OCI-LY7 (cell line): ENCODE data around the gene PLD4.
"Not testable (repeated sequence)": the region's sequence is repeated elsewhere in the genome, so short reads cannot be mapped to it uniquely, and the experiment has no call there.

Experiments
- EZH2phosphoT487 ChIP-seq: fragments of 200-600 bp; sonication (generic); IDR thresholded peaks from 2 replicates; pipeline ENCODE4 v1.6.1; 2018; ENCODE audit warnings: low read depth, borderline replicate concordance, mild to moderate bottlenecking, mixed run types, antibody characterized with exemption, low read length, moderate library complexity, mixed read lengths
- TF ChIP-seq, protein P1 (sequence below): fragments of 200-600 bp; sonication (generic); conservative IDR thresholded peaks from 2 replicates; pipeline ENCODE4 v1.5.1; 2014; ENCODE audit warnings: mild to moderate bottlenecking, antibody characterized with exemption, low read length, moderate library complexity, mixed read lengths

DNA sequence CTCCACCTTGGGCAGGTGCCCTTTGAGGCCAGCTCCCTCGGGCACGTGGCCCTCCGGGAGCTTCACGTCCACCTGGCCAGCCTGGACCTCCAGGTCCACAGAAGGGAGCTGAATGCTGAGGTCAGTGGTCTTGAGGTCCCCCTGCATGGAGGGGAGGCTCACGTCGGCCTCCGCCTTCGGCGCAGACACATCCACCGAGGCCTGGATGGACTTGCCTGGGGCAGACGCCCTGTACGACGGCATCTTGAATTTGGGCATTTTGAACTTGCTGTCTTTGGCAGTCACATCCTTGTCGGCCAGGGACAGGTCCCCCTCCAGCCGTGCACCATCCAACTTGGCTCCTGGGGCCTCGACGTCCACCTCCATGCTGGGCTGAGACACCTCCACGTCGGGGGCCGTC lies 20.6 kb downstream of the PLD4 start:
- TF ChIP-seq, protein P1, sequence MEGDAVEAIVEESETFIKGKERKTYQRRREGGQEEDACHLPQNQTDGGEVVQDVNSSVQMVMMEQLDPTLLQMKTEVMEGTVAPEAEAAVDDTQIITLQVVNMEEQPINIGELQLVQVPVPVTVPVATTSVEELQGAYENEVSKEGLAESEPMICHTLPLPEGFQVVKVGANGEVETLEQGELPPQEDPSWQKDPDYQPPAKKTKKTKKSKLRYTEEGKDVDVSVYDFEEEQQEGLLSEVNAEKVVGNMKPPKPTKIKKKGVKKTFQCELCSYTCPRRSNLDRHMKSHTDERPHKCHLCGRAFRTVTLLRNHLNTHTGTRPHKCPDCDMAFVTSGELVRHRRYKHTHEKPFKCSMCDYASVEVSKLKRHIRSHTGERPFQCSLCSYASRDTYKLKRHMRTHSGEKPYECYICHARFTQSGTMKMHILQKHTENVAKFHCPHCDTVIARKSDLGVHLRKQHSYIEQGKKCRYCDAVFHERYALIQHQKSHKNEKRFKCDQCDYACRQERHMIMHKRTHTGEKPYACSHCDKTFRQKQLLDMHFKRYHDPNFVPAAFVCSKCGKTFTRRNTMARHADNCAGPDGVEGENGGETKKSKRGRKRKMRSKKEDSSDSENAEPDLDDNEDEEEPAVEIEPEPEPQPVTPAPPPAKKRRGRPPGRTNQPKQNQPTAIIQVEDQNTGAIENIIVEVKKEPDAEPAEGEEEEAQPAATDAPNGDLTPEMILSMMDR: not testable (repeated sequence)
- TF ChIP-seq EZH2phosphoT487: not testable (repeated sequence)
